Measurements from ENCODE around the gene PDE4DIP.
"Not testable (repeated sequence)": the region's sequence is repeated elsewhere in the genome, so short reads cannot be mapped to it uniquely, and the experiment has no call there.

PDE4DIP gene

GRCh38 chr1:148918836-148919447, 74.7 kb downstream of the PDE4DIP start:
- not testable (repeated sequence) for DNase-seq (ENCODE audit: extremely low read depth in 1 of 2, low read depth in 1 of 2)

- not testable (repeated sequence) for DNase-seq (ENCODE audit: extremely low read depth in 1 of 2, low read depth in 1 of 2)
Measured at GRCh38 chr1:148921047-148921446, 76.8 kb downstream of the PDE4DIP start.

GRCh38 chr1:148923798-148924197, 79.6 kb downstream of the PDE4DIP start:
- not testable (repeated sequence) for DNase-seq (ENCODE audit: extremely low read depth in 1 of 2, low read depth in 1 of 2)

- DNase-seq (ENCODE audit: extremely low read depth in 1 of 2, low read depth in 1 of 2): not testable (repeated sequence)
Measured at GRCh38 chr1:148927645-148928044, 83.4 kb downstream of the PDE4DIP start.

GRCh38 chr1:148929253-148929652, 85.0 kb downstream of the PDE4DIP start:
- DNase-seq (ENCODE audit: extremely low read depth in 1 of 2, low read depth in 1 of 2): not testable (repeated sequence)

GRCh38 chr1:148935381-148936002, 91.3 kb downstream of the PDE4DIP start:
- not testable (repeated sequence) for DNase-seq (ENCODE audit: extremely low read depth in 1 of 2, low read depth in 1 of 2)

GRCh38 chr1:148942906-148943305, 98.7 kb downstream of the PDE4DIP start:
- DNase-seq (ENCODE audit: extremely low read depth in 1 of 2, low read depth in 1 of 2): not testable (repeated sequence)

- not testable (repeated sequence) for DNase-seq (ENCODE audit: extremely low read depth in 1 of 2, low read depth in 1 of 2)
Measured at GRCh38 chr1:148945130-148945529, 100.9 kb downstream of the PDE4DIP start.

- not testable (repeated sequence) for DNase-seq (ENCODE audit: extremely low read depth in 1 of 2, low read depth in 1 of 2)
Measured at GRCh38 chr1:148948768-148949167, 104.5 kb downstream of the PDE4DIP start.

GRCh38 chr1:148951336-148952227, 107.4 kb downstream of the PDE4DIP start:
- DNase-seq (ENCODE audit: extremely low read depth in 1 of 2, low read depth in 1 of 2): peak; percentile 7 to 41

- peak in 1 of 2 donors; percentile 43 for DNase-seq (ENCODE audit: extremely low read depth in 1 of 2, low read depth in 1 of 2)
Measured at GRCh38 chr1:148952253-148952937, 108.2 kb downstream of the PDE4DIP start.

GRCh38 chr1:148952938-148953616, 108.8 kb downstream of the PDE4DIP start:
- DNase-seq (ENCODE audit: extremely low read depth in 1 of 2, low read depth in 1 of 2): peak in 1 of 2 donors; percentile 3

GRCh38 chr1:148953730-148954129, 109.5 kb downstream of the PDE4DIP start:
- not testable (repeated sequence) for DNase-seq (ENCODE audit: extremely low read depth in 1 of 2, low read depth in 1 of 2)

GRCh38 chr1:148958343-148958742, 114.1 kb downstream of the PDE4DIP start:
- DNase-seq (ENCODE audit: extremely low read depth in 1 of 2, low read depth in 1 of 2): not testable (repeated sequence)

- not testable (repeated sequence) for DNase-seq (ENCODE audit: extremely low read depth in 1 of 2, low read depth in 1 of 2)
Measured at GRCh38 chr1:148960212-148961000, 116.2 kb downstream of the PDE4DIP start.

GRCh38 chr1:148962127-148962857, 118.1 kb downstream of the PDE4DIP start:
- not testable (repeated sequence) for DNase-seq (ENCODE audit: extremely low read depth in 1 of 2, low read depth in 1 of 2)

GRCh38 chr1:148966084-148966483, 121.9 kb downstream of the PDE4DIP start:
- DNase-seq (ENCODE audit: extremely low read depth in 1 of 2, low read depth in 1 of 2): not testable (repeated sequence)

- not testable (repeated sequence) for DNase-seq (ENCODE audit: extremely low read depth in 1 of 2, low read depth in 1 of 2)
Measured at GRCh38 chr1:148967580-148967979, 123.4 kb downstream of the PDE4DIP start.

GRCh38 chr1:148968682-148969081, 124.5 kb downstream of the PDE4DIP start:
- not testable (repeated sequence) for DNase-seq (ENCODE audit: extremely low read depth in 1 of 2, low read depth in 1 of 2)

All from activated CD8-positive, alpha-beta memory T cell treated with anti-CD3 and anti-CD28 coated beads for 1 hour (primary cell).